IMR-90 (cell line): ENCODE data around the gene SORBS1. TPM values are rescaled to one million over a fixed set of nuclear protein-coding genes. Genes with fewer than 3 reads are reported as not detected.
A peak's percentile ranks its signal among the peaks of the same experiment; 100 is the strongest.

Experiments used
- ATAC-seq: fragments of 200-7000 bp; cut with Tn5 transposase; 2 replicates; pipeline ENCODE4 v1.9.1; 2020; ENCODE audit warnings: low read depth, mild to moderate bottlenecking, moderate library complexity
- BruUV-seq: library from RNA; stranded (reverse); fragments of 400-500 nt; replicated peaks from 2 replicates; lab custom pipeline; 2021; lab: Mats Ljungman, UMichigan
- CTCF ChIA-PET: fragments of 300-600 bp; formaldehyde crosslinking; extraction: SDS; loops from one replicate; lab custom pipeline; 2021; ENCODE audit warnings: antibody characterized with exemption; lab: Yijun Ruan, JAX
- POLR2A ChIA-PET: fragments of 300-600 bp; sonication (Branson Sonifier 250); formaldehyde crosslinking; loops from one replicate; lab custom pipeline; 2022; ENCODE audit warnings: antibody characterized with exemption; ENCODE audit not compliant: unreplicated experiment; lab: Charles Lee
- DNase-seq: peaks from one replicate; pipeline ENCODE4 v3.0.0; 2013
- H2AFZ ChIP-seq: replicated peaks from 2 replicates; pipeline ENCODE3; 2013; ENCODE audit warnings: low read length, mild to moderate bottlenecking; ENCODE audit not compliant: poor library complexity
- H2AK5ac ChIP-seq: 2 replicates; pipeline ENCODE4 v1.6.1; 2013; ENCODE audit warnings: low read depth, low read length, inconsistent platforms
- H2AK9ac ChIP-seq: replicated peaks from 2 replicates; pipeline ENCODE3; 2013; ENCODE audit warnings: mild to moderate bottlenecking, low read depth, low read length, moderate library complexity; ENCODE audit not compliant: poor library complexity
- H2BK120ac ChIP-seq: 2 replicates; pipeline ENCODE4 v1.6.1; 2013; ENCODE audit warnings: low read depth, low read length, inconsistent platforms
- H2BK15ac ChIP-seq: 3 replicates; pipeline ENCODE4 v1.6.1; 2013; ENCODE audit warnings: low read depth, low read length, inconsistent platforms
- H2BK20ac ChIP-seq: 2 replicates; pipeline ENCODE4 v1.6.1; 2013; ENCODE audit warnings: low read depth, mild to moderate bottlenecking, inconsistent platforms, low read length, moderate library complexity
- H2BK5ac ChIP-seq: 2 replicates; pipeline ENCODE4 v1.6.1; 2013; ENCODE audit warnings: mild to moderate bottlenecking, low read depth, low read length, inconsistent platforms; ENCODE audit not compliant: poor library complexity, severe bottlenecking
- H3K14ac ChIP-seq: replicated peaks from 2 replicates; pipeline ENCODE4 v1.6.1; 2013; ENCODE audit warnings: low read depth, low read length, inconsistent platforms
- H3K18ac ChIP-seq: 2 replicates; pipeline ENCODE4 v1.6.1; 2013; ENCODE audit warnings: low read depth, low read length, control low read depth
- H3K23ac ChIP-seq: 2 replicates; pipeline ENCODE4 v1.6.1; 2013; ENCODE audit warnings: low read depth, low read length, inconsistent platforms
- H3K27ac ChIP-seq: 2 replicates; pipeline ENCODE4 v1.5.1; 2013; ENCODE audit warnings: mild to moderate bottlenecking, control low read depth, low read length; ENCODE audit not compliant: insufficient read depth
- H3K27me3 ChIP-seq: 2 replicates; pipeline ENCODE4 v1.6.1; 2013; ENCODE audit warnings: low read length; ENCODE audit not compliant: control insufficient read depth, insufficient read depth
- H3K36me3 ChIP-seq: 2 replicates; pipeline ENCODE4 v1.6.1; 2013; ENCODE audit warnings: low read length, mixed read lengths; ENCODE audit not compliant: control insufficient read depth, insufficient read depth
- H3K4ac ChIP-seq: 2 replicates; pipeline ENCODE4 v1.6.1; 2013; ENCODE audit warnings: low read depth, low read length, inconsistent platforms
- H3K4me1 ChIP-seq: 2 replicates; pipeline ENCODE4 v1.6.1; 2013; ENCODE audit warnings: low read length, mixed read lengths; ENCODE audit not compliant: control insufficient read depth, insufficient read depth
- H3K4me2 ChIP-seq: 2 replicates; pipeline ENCODE4 v1.6.1; 2013; ENCODE audit warnings: low read depth, mild to moderate bottlenecking, control low read depth, low read length, moderate library complexity
- H3K4me3 ChIP-seq: 2 replicates; pipeline ENCODE4 v1.5.1; 2013; ENCODE audit warnings: low read depth, mild to moderate bottlenecking, control low read depth, low read length, moderate library complexity; ENCODE audit not compliant: insufficient read depth
- H3K56ac ChIP-seq: 2 replicates; pipeline ENCODE4 v1.6.1; 2013; ENCODE audit warnings: low read length, inconsistent platforms; ENCODE audit not compliant: insufficient read depth; ENCODE audit errors: extremely low read depth
- H3K79me1 ChIP-seq, 2 experiments: 2 replicates each; pipeline ENCODE4 v1.6.1; 2013; ENCODE audit warnings: low read length in 2 of 2, inconsistent platforms in 1 of 2, low read depth in 1 of 2
- H3K9ac ChIP-seq: 2 replicates; pipeline ENCODE4 v1.6.1; 2013; ENCODE audit warnings: low read depth, low read length, control low read depth
- H3K9me1 ChIP-seq: 2 replicates; pipeline ENCODE4 v1.6.1; 2013; ENCODE audit warnings: low read length, inconsistent platforms; ENCODE audit not compliant: insufficient read depth
- H3K9me3 ChIP-seq: 2 replicates; pipeline ENCODE4 v1.6.1; 2013; ENCODE audit warnings: low read length; ENCODE audit not compliant: control insufficient read depth, insufficient read depth
- H4K20me1 ChIP-seq: 2 replicates; pipeline ENCODE4 v1.6.1; 2013; ENCODE audit warnings: low read length, inconsistent platforms; ENCODE audit not compliant: insufficient read depth
- H4K5ac ChIP-seq: 2 replicates; pipeline ENCODE4 v1.6.1; 2013; ENCODE audit warnings: mild to moderate bottlenecking, low read depth, low read length, control low read depth
- H4K8ac ChIP-seq, 2 experiments: 2 replicates each; pipeline ENCODE4 v1.6.1; 2013; ENCODE audit warnings: low read depth in 2 of 2, low read length in 2 of 2, control low read depth in 1 of 2, inconsistent platforms in 1 of 2
- H4K91ac ChIP-seq: 2 replicates; pipeline ENCODE4 v1.6.1; 2013; ENCODE audit warnings: low read depth, low read length, inconsistent platforms; ENCODE audit not compliant: insufficient read depth
- BHLHE40 ChIP-seq: fragments of 150-350 bp; IDR thresholded peaks from 2 replicates; pipeline ENCODE4 v1.6.1; 2016; ENCODE audit warnings: mild to moderate bottlenecking, low read depth, low read length
- CEBPB ChIP-seq: IDR thresholded peaks from 2 replicates; pipeline ENCODE4 v1.6.1; 2012; ENCODE audit warnings: low read depth, low read length, improper control_type of control experiment
- CHD1 ChIP-seq: IDR thresholded peaks from 2 replicates; pipeline ENCODE4 v1.6.1; 2012; ENCODE audit warnings: low read depth, low read length, improper control_type of control experiment
- FOS ChIP-seq: fragments of 150-350 bp; IDR thresholded peaks from 2 replicates; pipeline ENCODE4 v1.6.1; 2016; ENCODE audit warnings: low read depth, low read length
- MAFK ChIP-seq: IDR thresholded peaks from 2 replicates; pipeline ENCODE4 v1.6.1; 2012; ENCODE audit warnings: low read depth, low read length, improper control_type of control experiment
- MXI1 ChIP-seq: IDR thresholded peaks from 2 replicates; pipeline ENCODE4 v1.6.1; 2012; ENCODE audit warnings: low read depth, mild to moderate bottlenecking, low read length, moderate library complexity, borderline replicate concordance
- RAD21 ChIP-seq: IDR thresholded peaks from 2 replicates; pipeline ENCODE4 v1.6.1; 2012; ENCODE audit warnings: low read length, improper control_type of control experiment
- RFX5 ChIP-seq: IDR thresholded peaks from 2 replicates; pipeline ENCODE4 v1.8.0; 2012; ENCODE audit warnings: low read depth, mild to moderate bottlenecking, low read length, moderate library complexity
- WGBS, 2 experiments: methylation state at CpG; one replicate each; pipeline versions ENCODE4 v1.1.5 to v1.1.7; 2013; ENCODE audit warnings: missing lambda C conversion rate in 2 of 2; ENCODE audit not compliant: insufficient read length in 1 of 2; ENCODE audit errors: extremely low coverage in 2 of 2; 5-methylcytosine and 5-hydroxymethylcytosine counted together
- dilution Hi-C: fragments of 300-500 bp; cut with HindIII; formaldehyde crosslinking; loops from one replicate; pipeline ENCODE4 v1.14.3; 2018; ENCODE audit warnings: low sequenced_read_pairs; ENCODE audit not compliant: unreplicated experiment
- in situ Hi-C: fragments of 300-500 bp; cut with MboI; formaldehyde crosslinking; loops from 3 replicates; pipeline ENCODE4 v1.14.3; 2019; ENCODE audit warnings: low sequenced_read_pairs, inconsistent platforms, mixed read lengths
- intact Hi-C: fragments of 100-400 bp; cut with micrococcal nuclease; formaldehyde crosslinking; loops from 2 replicates; pipeline ENCODE4 v1.10.0; 2022
- polyA plus RNA-seq, 3 experiments: library from polyadenylated mRNA; depleted of rRNA; stranded (reverse); fragments of >200 nt; gene quantifications; 2 replicates each; pipeline ENCODE4 v1.2.3, GENCODE V29; 2012; ENCODE audit warnings: low replicate concordance in 1 of 3
- total RNA-seq: library from RNA; depleted of rRNA; stranded (reverse); fragments of >200 nt; gene quantifications from 2 replicates; pipeline ENCODE4 v1.2.3, GENCODE V29; 2012

Gene SORBS1
- total and polyA plus RNA-seq, 2 of the 4 experiments (the other 2 are of a cell fraction) = 0.18 to 0.32 TPM

- WGBS, 2 experiments = 39% methylated on average over 9 of the region's 13 CpGs; no CpG with 5 or more reads in 1 of the 2 experiments
- Histone ChIP-seq H3K9me1 (peaks cover 26% of the 10 kb centered on the region), H2AFZ (peak overlapping the region; percentile 65), H3K23ac (peak overlapping the region; percentile 88), H4K20me1 (peaks cover 46% of the 10 kb centered on the region), H3K56ac (peak overlapping the region; percentile 66; the same call in 1 of the 2 replicates), H3K9ac (peak overlapping the region; percentile 74), H4K5ac (peak overlapping the region; percentile 63), H3K9me3 (no peaks in the 10 kb centered on the region), H2BK5ac (peak overlapping the region; percentile 69), H3K27ac (peak overlapping the region; percentile 62), H2BK15ac (peak overlapping the region; percentile 89), H3K4me2 (peak overlapping the region; percentile 71), H3K4ac (peak overlapping the region; percentile 93), H3K4me1 (peaks cover 31% of the 10 kb centered on the region), H3K14ac (peak overlapping the region; percentile 63; the same call in 1 of the 2 replicates), H2BK20ac (peak overlapping the region; percentile 90), H3K18ac (peak overlapping the region; percentile 76), H2AK5ac (peak overlapping the region; percentile 97), H2BK120ac (peak overlapping the region; percentile 88), H4K8ac (peak overlapping the region; percentile 30 to 74), H4K91ac (peak overlapping the region; percentile 86), H3K79me1 (peaks cover 24 to 77% of the 10 kb centered on the region in 2 experiments), H2AK9ac (peak overlapping the region; percentile 91), H3K27me3 (no peaks in the 10 kb centered on the region), H3K4me3 (peak overlapping the region; percentile 5; the same call in 1 of the 2 replicates), H3K36me3 (peaks cover 17% of the 10 kb centered on the region)
- ChIA-PET POLR2A (no interaction called here), CTCF (interaction anchor here (0.6 to 1.3 kb wide), 4 partner anchors 67 to 144 kb away, joined by 3 to 6 read pairs (median 3); no protein-coding TSS in a partner anchor)
- dilution Hi-C loops (no loop called here), intact Hi-C loops (no loop called here), in situ Hi-C loops (no loop called here)
- DNase-seq = peak; percentile 94
- BruUV-seq = no TSS peak
- peak; percentile 73 for ATAC-seq
- TF ChIP-seq MXI1 (0 out of 2 replicates have a peak, but pooled peaks have one; percentile 23), RAD21 (0 out of 2 replicates have a peak, but pooled peaks have one; percentile 20), FOS (peak; percentile 76), CEBPB (peak; percentile 24; the same call in 1 of the 2 replicates), CHD1 (no peak), MAFK (no peak), RFX5 (no peak), BHLHE40 (peak; percentile 21; the same call in 1 of the 2 replicates)
Observed at GRCh38 chr10:95273393-95274312, 287.5 kb downstream of the SORBS1 start.
